Measurements from ENCODE around the gene CREBBP.

The CREBBP gene

DNA sequence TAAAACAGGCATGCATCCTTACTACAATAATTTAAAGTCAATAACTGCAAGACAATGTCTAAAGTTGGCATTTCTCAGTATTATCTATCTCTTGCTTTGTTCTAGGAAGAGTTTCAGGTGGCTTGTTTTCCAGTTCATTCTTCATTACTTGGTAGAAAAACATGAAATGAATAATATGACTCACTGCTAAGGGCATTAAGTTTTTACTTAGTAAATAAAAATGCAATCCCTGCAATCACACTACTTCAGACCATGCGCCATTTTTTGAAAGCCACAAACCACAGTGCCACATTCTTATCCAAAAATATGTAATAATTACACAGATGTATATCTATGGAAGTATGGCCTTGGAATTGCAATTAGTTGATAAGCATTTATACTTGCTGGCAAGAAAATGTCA lies 55.4 kb downstream of the CREBBP start:
- Histone ChIP-seq H3K4me1 (ENCODE audit: control insufficient read depth, insufficient read depth, low read length, poor library complexity, severe bottlenecking) (peaks cover 38% of the 10 kb centered on the region), H3K27ac (ENCODE audit: insufficient read depth, low read length, poor library complexity, severe bottlenecking) (no peak overlapping the region)

DNA sequence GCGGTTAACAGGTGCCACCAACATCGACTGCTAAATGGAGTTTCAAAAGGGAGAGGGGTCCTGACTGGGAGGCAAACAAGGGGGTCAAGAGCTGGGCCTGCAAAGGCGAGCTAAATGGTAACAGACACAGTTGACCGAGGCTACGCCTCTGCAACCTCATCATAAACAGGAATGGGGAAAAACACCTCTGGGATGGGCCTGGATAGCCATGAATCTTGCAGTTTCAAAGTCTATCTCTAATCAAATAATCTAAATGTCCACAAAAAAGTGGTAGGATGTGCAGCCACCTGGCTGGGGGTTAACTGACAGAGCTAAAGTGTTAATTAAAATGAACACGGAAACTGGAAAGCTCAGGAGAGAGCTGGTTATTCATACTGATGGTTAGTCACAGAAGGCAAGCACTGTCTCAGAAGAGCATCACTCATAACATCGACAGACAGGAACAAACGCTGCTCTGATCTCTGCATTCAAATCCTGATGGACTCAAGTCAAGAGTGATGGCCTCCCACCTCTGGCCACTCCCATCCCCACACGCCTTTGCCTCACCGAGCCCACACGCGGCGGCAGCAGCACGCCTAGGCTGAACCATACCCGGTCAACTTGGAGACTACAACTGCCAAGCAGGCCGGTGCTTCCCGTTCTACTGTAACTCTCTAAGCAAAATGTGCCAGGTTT lies 56.3 kb downstream of the CREBBP start:
- DNase-seq, result no peak
- Histone ChIP-seq H3K9me3 (ENCODE audit: control insufficient read depth, low read length) (no peaks in the 10 kb centered on the region), H3K4me1 (ENCODE audit: control insufficient read depth, insufficient read depth, low read length, poor library complexity, severe bottlenecking) (peaks cover 41% of the 10 kb centered on the region), H3K27me3 (replicated peaks; ENCODE audit: control insufficient read depth, insufficient read depth, low read length, poor library complexity, severe bottlenecking) (no peaks in the 10 kb centered on the region), H3K36me3 (ENCODE audit: control insufficient read depth, insufficient read depth, low read length) (no peaks in the 10 kb centered on the region), H3K4me3 (ENCODE audit: insufficient read depth, low read depth, low read length, poor library complexity, severe bottlenecking) (no peak overlapping the region), H3K27ac (ENCODE audit: insufficient read depth, low read length, poor library complexity, severe bottlenecking) (no peak overlapping the region)

More for the DNA sequence above, 55.4 kb downstream of the CREBBP start:
- DNase-seq, result no peak
- no peaks in the 10 kb centered on the region for H3K36me3 ChIP-seq (ENCODE audit: control insufficient read depth, insufficient read depth, low read length)
- no peaks in the 10 kb centered on the region for H3K27me3 ChIP-seq (replicated peaks; ENCODE audit: control insufficient read depth, insufficient read depth, low read length, poor library complexity, severe bottlenecking)
- no peaks in the 10 kb centered on the region for H3K9me3 ChIP-seq (ENCODE audit: control insufficient read depth, low read length)
- H3K4me3 ChIP-seq (ENCODE audit: insufficient read depth, low read depth, low read length, poor library complexity, severe bottlenecking), result no peak overlapping the region

DNA sequence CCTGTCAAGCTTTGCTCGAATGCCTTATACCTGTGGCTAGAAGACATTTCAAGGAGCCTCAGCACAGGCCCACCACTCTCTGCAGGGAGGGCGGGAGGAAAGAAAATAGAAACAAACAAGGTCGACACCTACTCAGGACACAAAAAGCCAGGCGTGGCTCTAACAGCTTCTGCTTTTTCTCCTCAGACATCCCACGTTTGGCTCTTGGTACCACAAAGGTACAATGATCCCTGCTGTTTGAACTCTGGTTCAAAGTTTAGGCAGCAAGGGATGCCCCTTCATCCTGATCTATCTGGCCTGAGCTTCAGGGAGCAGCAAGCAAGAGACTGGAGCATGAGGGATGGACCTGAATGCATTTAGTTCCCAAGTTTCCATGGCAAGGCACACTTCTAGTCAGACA lies 57.1 kb downstream of the CREBBP start:
- Histone ChIP-seq H3K36me3 (ENCODE audit: control insufficient read depth, insufficient read depth, low read length) (no peaks in the 10 kb centered on the region), H3K9me3 (ENCODE audit: control insufficient read depth, low read length) (no peaks in the 10 kb centered on the region), H3K27ac (ENCODE audit: insufficient read depth, low read length, poor library complexity, severe bottlenecking) (no peak overlapping the region), H3K4me1 (ENCODE audit: control insufficient read depth, insufficient read depth, low read length, poor library complexity, severe bottlenecking) (peaks cover 49% of the 10 kb centered on the region), H3K27me3 (replicated peaks; ENCODE audit: control insufficient read depth, insufficient read depth, low read length, poor library complexity, severe bottlenecking) (no peaks in the 10 kb centered on the region), H3K4me3 (ENCODE audit: insufficient read depth, low read depth, low read length, poor library complexity, severe bottlenecking) (no peak overlapping the region)
- DNase-seq, result no peak

DNA sequence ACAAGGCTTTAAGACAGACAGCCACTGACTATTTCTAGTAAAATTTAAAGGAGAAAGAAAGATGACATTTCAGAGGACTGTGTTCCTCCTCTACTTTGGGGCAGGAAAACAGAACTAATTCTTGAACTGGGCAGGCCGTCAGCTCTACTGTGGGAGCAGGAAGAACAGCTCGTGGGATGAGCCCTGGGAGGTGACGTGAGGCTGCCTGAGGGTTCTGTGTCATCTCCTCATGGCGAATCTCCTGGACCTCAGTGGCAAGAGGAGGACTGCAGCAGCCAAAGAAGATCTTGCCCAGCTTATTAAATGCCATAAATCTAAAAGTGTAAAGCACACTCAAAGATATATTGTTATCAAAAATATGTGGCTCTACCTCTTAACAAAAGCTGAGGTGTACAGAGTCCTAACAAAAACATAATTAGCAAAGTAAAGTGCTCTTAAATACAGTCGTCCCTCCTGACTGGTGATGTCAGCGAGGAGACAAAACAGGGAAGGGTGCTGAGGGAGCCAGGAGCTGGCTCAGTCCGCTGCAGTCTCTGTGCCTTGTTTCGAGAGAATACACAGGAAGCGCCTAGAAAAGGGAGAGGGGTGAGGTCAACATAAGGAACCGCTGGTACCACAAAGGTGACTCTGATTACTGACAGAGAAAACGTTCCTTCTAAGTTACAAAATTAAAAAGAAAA lies 58.0 kb downstream of the CREBBP start:
- Histone ChIP-seq H3K27ac (ENCODE audit: insufficient read depth, low read length, poor library complexity, severe bottlenecking) (no peak overlapping the region), H3K27me3 (replicated peaks; ENCODE audit: control insufficient read depth, insufficient read depth, low read length, poor library complexity, severe bottlenecking) (no peaks in the 10 kb centered on the region), H3K4me1 (ENCODE audit: control insufficient read depth, insufficient read depth, low read length, poor library complexity, severe bottlenecking) (peaks cover 53% of the 10 kb centered on the region), H3K36me3 (ENCODE audit: control insufficient read depth, insufficient read depth, low read length) (no peaks in the 10 kb centered on the region), H3K9me3 (ENCODE audit: control insufficient read depth, low read length) (no peaks in the 10 kb centered on the region), H3K4me3 (ENCODE audit: insufficient read depth, low read depth, low read length, poor library complexity, severe bottlenecking) (no peak overlapping the region)
- no peak for DNase-seq

DNA sequence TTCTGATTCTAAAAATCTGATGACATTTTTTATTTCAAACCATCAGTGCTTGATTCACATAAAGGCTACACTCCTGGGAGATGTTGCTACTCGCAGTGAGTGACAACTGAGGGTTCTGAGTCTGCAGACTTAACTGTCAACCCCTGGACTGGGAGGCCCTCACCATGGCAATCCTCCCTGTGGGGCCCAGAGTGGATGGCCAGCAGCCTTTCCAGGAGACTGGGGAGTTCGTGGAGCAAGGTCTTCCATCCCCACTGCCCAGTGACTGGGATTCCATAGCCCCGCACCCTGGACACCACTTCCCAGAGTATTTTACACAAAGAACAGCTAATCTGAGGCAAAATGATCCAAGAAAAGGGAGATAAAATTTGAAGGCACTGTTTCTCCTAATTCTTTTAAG lies 59.3 kb downstream of the CREBBP start:
- Histone ChIP-seq H3K4me3 (ENCODE audit: insufficient read depth, low read depth, low read length, poor library complexity, severe bottlenecking) (no peak overlapping the region), H3K9me3 (ENCODE audit: control insufficient read depth, low read length) (no peaks in the 10 kb centered on the region), H3K27ac (ENCODE audit: insufficient read depth, low read length, poor library complexity, severe bottlenecking) (no peak overlapping the region), H3K27me3 (replicated peaks; ENCODE audit: control insufficient read depth, insufficient read depth, low read length, poor library complexity, severe bottlenecking) (no peaks in the 10 kb centered on the region), H3K36me3 (ENCODE audit: control insufficient read depth, insufficient read depth, low read length) (no peaks in the 10 kb centered on the region), H3K4me1 (ENCODE audit: control insufficient read depth, insufficient read depth, low read length, poor library complexity, severe bottlenecking) (peaks cover 57% of the 10 kb centered on the region)
- DNase-seq, result no peak

DNA sequence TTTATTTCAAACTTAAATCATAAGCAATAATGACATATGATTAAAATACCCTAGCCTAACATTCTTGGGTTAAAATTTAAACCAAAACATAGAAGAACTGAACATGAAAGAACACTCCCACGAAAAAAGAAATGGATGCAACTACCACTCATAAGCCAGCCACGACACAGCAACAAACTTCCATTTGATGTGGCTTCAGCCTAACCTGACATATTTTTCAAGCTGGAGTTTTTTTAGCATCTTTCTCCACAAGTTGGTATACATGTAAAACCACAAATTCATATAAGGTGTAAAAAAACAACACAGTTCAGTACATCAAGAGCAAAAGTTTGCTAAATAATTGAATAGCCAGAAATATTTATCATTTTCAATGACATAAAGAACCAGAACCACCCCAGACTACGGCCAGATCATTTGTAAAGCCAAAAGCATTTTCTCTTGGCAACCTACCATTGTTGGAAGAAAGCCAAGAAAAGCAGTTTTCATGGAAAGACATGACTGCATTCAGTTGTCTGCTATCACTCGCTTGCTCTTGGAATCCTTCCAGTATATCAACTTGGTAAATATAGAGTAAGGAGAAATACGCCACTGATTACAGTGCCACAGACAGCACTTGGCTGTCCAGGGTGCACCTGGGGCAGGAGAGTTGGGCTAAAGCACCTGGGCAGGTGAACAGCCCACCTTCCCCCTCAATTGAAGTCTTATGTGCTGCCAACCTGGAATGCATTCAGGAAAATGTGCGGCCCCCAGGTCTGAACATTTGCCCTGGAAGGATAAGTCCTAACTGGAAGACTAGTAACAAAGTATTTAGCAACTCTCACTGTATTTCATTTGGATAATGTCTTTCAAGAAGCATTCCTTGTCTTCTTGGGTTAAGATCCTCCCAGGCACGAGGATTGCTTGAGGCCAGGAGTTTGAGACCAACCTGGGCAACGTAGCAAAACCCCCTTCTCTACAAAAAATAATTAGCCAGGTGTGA lies 60.5 kb downstream of the CREBBP start:
- H3K4me1 ChIP-seq (ENCODE audit: control insufficient read depth, insufficient read depth, low read length, poor library complexity, severe bottlenecking), result peaks cover 57% of the 10 kb centered on the region
- H3K4me3 ChIP-seq (ENCODE audit: insufficient read depth, low read depth, low read length, poor library complexity, severe bottlenecking), result no peak overlapping the region
- no peaks in the 10 kb centered on the region for H3K27me3 ChIP-seq (replicated peaks; ENCODE audit: control insufficient read depth, insufficient read depth, low read length, poor library complexity, severe bottlenecking)
- DNase-seq, result no peak
- no peaks in the 10 kb centered on the region for H3K36me3 ChIP-seq (ENCODE audit: control insufficient read depth, insufficient read depth, low read length)
- H3K9me3 ChIP-seq (ENCODE audit: control insufficient read depth, low read length), result no peaks in the 10 kb centered on the region
- no peak overlapping the region for H3K27ac ChIP-seq (ENCODE audit: insufficient read depth, low read length, poor library complexity, severe bottlenecking)

DNA sequence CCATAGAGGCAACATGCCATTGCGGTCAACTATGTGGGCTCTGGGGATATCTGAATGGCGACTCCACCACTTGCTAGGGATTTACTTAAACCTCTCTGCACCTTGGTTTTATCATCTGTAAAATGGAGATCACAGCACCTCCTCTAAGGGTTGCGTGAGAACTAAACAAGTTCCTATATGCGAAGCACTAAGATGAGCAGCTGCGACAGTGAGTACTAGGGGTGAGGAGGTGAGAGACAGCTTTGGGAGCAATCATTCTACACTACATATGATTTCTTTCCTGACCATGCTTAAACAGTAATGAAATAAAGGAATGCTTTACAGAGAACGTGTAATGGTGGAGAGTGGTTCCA lies 61.4 kb downstream of the CREBBP start:
- Histone ChIP-seq H3K27me3 (replicated peaks; ENCODE audit: control insufficient read depth, insufficient read depth, low read length, poor library complexity, severe bottlenecking) (no peaks in the 10 kb centered on the region), H3K36me3 (ENCODE audit: control insufficient read depth, insufficient read depth, low read length) (no peaks in the 10 kb centered on the region), H3K4me1 (ENCODE audit: control insufficient read depth, insufficient read depth, low read length, poor library complexity, severe bottlenecking) (peaks cover 50% of the 10 kb centered on the region), H3K4me3 (ENCODE audit: insufficient read depth, low read depth, low read length, poor library complexity, severe bottlenecking) (no peak overlapping the region), H3K9me3 (ENCODE audit: control insufficient read depth, low read length) (no peaks in the 10 kb centered on the region), H3K27ac (ENCODE audit: insufficient read depth, low read length, poor library complexity, severe bottlenecking) (no peak overlapping the region)
- DNase-seq, result no peak

DNA sequence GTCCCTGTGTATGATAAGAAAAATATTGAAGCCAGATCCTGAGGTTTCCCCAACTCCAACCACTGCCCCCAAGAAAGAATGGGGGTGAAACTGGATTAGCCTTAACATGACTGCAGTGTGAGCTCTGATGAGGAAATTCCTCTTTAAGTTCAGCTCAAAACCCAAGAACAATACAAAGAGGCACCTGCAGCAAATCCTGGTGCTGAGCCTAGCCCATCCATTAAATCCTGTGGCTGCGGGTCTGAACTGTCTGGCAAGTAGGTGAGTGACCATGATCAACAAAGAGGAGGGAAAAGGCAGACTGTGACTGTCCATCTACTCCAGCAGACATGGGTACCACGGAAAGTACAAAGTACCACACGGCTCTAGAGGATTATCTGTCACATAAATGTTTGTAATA lies 64.2 kb downstream of the CREBBP start:
- no peaks in the 10 kb centered on the region for H3K9me3 ChIP-seq (ENCODE audit: control insufficient read depth, low read length)
- H3K4me3 ChIP-seq (ENCODE audit: insufficient read depth, low read depth, low read length, poor library complexity, severe bottlenecking), result no peak overlapping the region
- no peaks in the 10 kb centered on the region for H3K27me3 ChIP-seq (replicated peaks; ENCODE audit: control insufficient read depth, insufficient read depth, low read length, poor library complexity, severe bottlenecking)
- no peak for DNase-seq
- H3K4me1 ChIP-seq (ENCODE audit: control insufficient read depth, insufficient read depth, low read length, poor library complexity, severe bottlenecking), result peaks cover 34% of the 10 kb centered on the region
- H3K36me3 ChIP-seq (ENCODE audit: control insufficient read depth, insufficient read depth, low read length), result no peaks in the 10 kb centered on the region
- no peak overlapping the region for H3K27ac ChIP-seq (ENCODE audit: insufficient read depth, low read length, poor library complexity, severe bottlenecking)

DNA sequence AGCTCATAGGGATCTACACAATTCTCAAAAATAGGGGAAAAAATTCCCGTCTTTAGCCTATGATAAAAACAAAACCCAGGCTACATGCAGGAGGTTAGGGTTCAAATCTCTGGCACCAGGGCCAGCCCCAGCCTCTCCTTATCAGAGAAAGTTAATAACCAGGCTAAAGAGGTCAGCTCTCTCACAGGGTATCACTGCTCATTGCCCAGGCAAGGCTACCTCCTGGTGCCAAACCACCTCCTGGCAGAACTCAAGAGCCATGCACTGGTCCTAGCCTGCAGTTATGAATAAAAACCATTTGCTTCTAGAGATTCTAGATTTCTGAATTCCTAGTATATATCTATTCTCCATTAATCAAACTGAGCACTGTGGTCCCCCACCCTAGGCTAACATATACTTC lies 65.8 kb downstream of the CREBBP start:
- no peak for DNase-seq
- Histone ChIP-seq H3K27ac (ENCODE audit: insufficient read depth, low read length, poor library complexity, severe bottlenecking) (no peak overlapping the region), H3K4me1 (ENCODE audit: control insufficient read depth, insufficient read depth, low read length, poor library complexity, severe bottlenecking) (peaks cover 28% of the 10 kb centered on the region), H3K27me3 (replicated peaks; ENCODE audit: control insufficient read depth, insufficient read depth, low read length, poor library complexity, severe bottlenecking) (no peaks in the 10 kb centered on the region), H3K9me3 (ENCODE audit: control insufficient read depth, low read length) (no peaks in the 10 kb centered on the region), H3K4me3 (ENCODE audit: insufficient read depth, low read depth, low read length, poor library complexity, severe bottlenecking) (no peak overlapping the region), H3K36me3 (ENCODE audit: control insufficient read depth, insufficient read depth, low read length) (peaks cover 9% of the 10 kb centered on the region)
